ENCODE measurements around the gene DNAJB8. TPM values are rescaled to one million over a fixed set of nuclear protein-coding genes. Genes with fewer than 3 reads are reported as not detected.

The DNAJB8 gene
- total RNA-seq, 1 experiment from 2014 or later: not detected

DNA sequence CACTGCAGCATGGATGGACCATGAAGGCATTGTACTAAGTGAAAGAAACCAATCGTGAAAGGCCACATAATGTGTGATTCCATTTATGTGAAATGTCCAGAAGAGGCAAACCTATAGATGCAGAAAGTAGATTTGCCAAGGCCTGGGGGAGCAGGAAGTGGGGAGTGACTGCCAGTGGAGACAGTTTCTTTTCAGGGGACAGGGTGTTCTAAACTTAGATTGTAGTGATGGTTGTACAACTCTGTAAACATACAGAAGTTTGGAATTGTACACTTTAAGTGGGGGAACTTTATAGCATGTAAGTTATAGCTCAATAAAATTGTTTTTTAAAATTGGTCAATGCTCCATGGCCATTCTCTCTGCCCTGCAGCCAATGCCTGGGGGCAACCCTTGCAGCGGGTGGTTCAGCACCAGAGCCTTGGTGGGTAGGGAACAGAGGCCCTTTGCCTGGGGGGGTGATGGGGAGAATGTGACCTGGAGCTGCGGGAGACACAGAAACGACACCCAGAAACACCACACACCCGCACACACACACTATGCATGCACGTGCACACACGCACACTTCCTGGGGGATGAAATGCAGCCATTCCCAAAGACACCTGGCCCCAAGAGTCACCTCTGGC, 43.1 kb downstream of the DNAJB8 start:
- Histone ChIP-seq H3K27ac (ENCODE audit: low read length) (no peak overlapping the region), H3K9me2 (replicated peaks; ENCODE audit: insufficient read depth, low read length) (no peaks in the 10 kb centered on the region), H3K4me1 (ENCODE audit: low read length) (0 out of 2 replicates have a peak, but pooled peaks cover 3% of the 10 kb centered on the region), H3K27me3 (ENCODE audit: low read length) (no peaks in the 10 kb centered on the region), H3K79me2 (ENCODE audit: low read length) (no peaks in the 10 kb centered on the region), H3K9ac (ENCODE audit: low read length) (no peak overlapping the region), H3K9me3 (ENCODE audit: low read length) (no peaks in the 10 kb centered on the region), H2AFZ (ENCODE audit: low read length) (no peak overlapping the region), H3K4me2 (ENCODE audit: low read depth, low read length, poor library complexity, severe bottlenecking) (no peak overlapping the region), H3K4me3 (ENCODE audit: low read length) (no peak overlapping the region), H4K20me1 (ENCODE audit: insufficient read depth, low read depth, low read length) (0 out of 2 replicates have a peak, but pooled peaks cover 4% of the 10 kb centered on the region), H3K36me3 (ENCODE audit: insufficient read depth, low read length) (no peaks in the 10 kb centered on the region)
- no peak for DNase-seq

DNA sequence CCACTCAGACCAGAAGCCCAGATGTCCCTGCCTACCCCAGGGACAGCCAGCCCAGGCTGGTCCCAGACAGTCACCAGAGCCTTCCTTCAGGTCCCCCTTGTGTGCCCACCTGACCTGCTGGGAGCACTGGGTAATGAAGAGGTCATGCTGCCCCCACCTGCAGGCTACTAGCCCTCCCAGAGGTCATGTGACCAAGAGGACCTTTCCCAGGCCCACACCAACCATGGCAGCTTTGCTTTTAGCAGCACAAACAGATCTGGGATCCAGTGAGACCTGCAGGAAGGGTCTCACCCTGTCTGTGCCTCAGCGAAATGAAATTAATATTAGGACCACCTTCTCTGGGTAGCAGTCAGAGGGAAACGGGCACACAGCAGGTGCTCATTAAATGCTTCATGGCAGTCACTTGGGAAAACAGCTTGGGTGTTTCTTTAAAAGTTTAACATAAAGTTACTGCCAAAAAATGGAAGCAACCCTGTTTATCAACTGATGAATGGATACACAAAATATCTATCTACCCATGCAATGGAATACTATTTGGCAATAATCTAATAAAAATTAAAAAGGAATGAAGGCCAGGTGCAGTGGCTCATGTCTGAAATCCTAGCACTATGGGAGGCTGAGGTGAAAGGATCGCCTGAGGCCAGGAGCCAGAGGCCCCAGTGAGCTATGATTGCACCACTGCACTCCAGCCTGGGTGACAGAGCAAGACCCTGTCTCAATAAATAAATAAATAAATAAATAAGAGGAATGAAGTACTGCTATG, 43.7 kb downstream of the DNAJB8 start:
- Histone ChIP-seq H3K4me2 (ENCODE audit: low read depth, low read length, poor library complexity, severe bottlenecking) (no peak overlapping the region), H3K4me1 (ENCODE audit: low read length) (0 out of 2 replicates have a peak, but pooled peaks cover 3% of the 10 kb centered on the region), H4K20me1 (ENCODE audit: insufficient read depth, low read depth, low read length) (0 out of 2 replicates have a peak, but pooled peaks cover 4% of the 10 kb centered on the region), H3K79me2 (ENCODE audit: low read length) (no peaks in the 10 kb centered on the region), H3K9me3 (ENCODE audit: low read length) (no peaks in the 10 kb centered on the region), H3K4me3 (ENCODE audit: low read length) (no peak overlapping the region), H3K9ac (ENCODE audit: low read length) (no peak overlapping the region), H3K27me3 (ENCODE audit: low read length) (no peaks in the 10 kb centered on the region), H3K9me2 (replicated peaks; ENCODE audit: insufficient read depth, low read length) (no peaks in the 10 kb centered on the region), H2AFZ (ENCODE audit: low read length) (no peak overlapping the region), H3K36me3 (ENCODE audit: insufficient read depth, low read length) (no peaks in the 10 kb centered on the region), H3K27ac (ENCODE audit: low read length) (no peak overlapping the region)
- DNase-seq: no peak

GRCh38 chr3:128421966-128422365, 44.7 kb downstream of the DNAJB8 start:
- Histone ChIP-seq H3K27ac (ENCODE audit: low read length) (no peak overlapping the region), H2AFZ (ENCODE audit: low read length) (no peak overlapping the region), H3K27me3 (ENCODE audit: low read length) (no peaks in the 10 kb centered on the region), H3K4me1 (ENCODE audit: low read length) (0 out of 2 replicates have a peak, but pooled peaks cover 3% of the 10 kb centered on the region), H3K9ac (ENCODE audit: low read length) (no peak overlapping the region), H3K4me2 (ENCODE audit: low read depth, low read length, poor library complexity, severe bottlenecking) (no peak overlapping the region), H3K9me2 (replicated peaks; ENCODE audit: insufficient read depth, low read length) (no peaks in the 10 kb centered on the region), H3K9me3 (ENCODE audit: low read length) (no peaks in the 10 kb centered on the region), H3K36me3 (ENCODE audit: insufficient read depth, low read length) (no peaks in the 10 kb centered on the region), H4K20me1 (ENCODE audit: insufficient read depth, low read depth, low read length) (no peaks in the 10 kb centered on the region), H3K79me2 (ENCODE audit: low read length) (no peaks in the 10 kb centered on the region), H3K4me3 (ENCODE audit: low read length) (no peak overlapping the region)
- no peak for DNase-seq

GRCh38 chr3:128421439-128421836, 45.3 kb downstream of the DNAJB8 start:
- Histone ChIP-seq H3K9me3 (ENCODE audit: low read length) (no peaks in the 10 kb centered on the region), H2AFZ (ENCODE audit: low read length) (no peak overlapping the region), H3K9me2 (replicated peaks; ENCODE audit: insufficient read depth, low read length) (no peaks in the 10 kb centered on the region), H3K36me3 (ENCODE audit: insufficient read depth, low read length) (no peaks in the 10 kb centered on the region), H3K79me2 (ENCODE audit: low read length) (no peaks in the 10 kb centered on the region), H3K9ac (ENCODE audit: low read length) (no peak overlapping the region), H3K27me3 (ENCODE audit: low read length) (no peaks in the 10 kb centered on the region), H4K20me1 (ENCODE audit: insufficient read depth, low read depth, low read length) (no peaks in the 10 kb centered on the region), H3K4me2 (ENCODE audit: low read depth, low read length, poor library complexity, severe bottlenecking) (no peak overlapping the region), H3K4me1 (ENCODE audit: low read length) (0 out of 2 replicates have a peak, but pooled peaks cover under 1% of the 10 kb centered on the region), H3K4me3 (ENCODE audit: low read length) (no peak overlapping the region), H3K27ac (ENCODE audit: low read length) (no peak overlapping the region)
- no peak for DNase-seq

- DNase-seq: no peak
- Histone ChIP-seq H3K27me3 (ENCODE audit: low read length) (no peaks in the 10 kb centered on the region), H4K20me1 (ENCODE audit: insufficient read depth, low read depth, low read length) (0 out of 2 replicates have a peak, but pooled peaks cover 1% of the 10 kb centered on the region), H3K4me2 (ENCODE audit: low read depth, low read length, poor library complexity, severe bottlenecking) (no peak overlapping the region), H3K36me3 (ENCODE audit: insufficient read depth, low read length) (no peaks in the 10 kb centered on the region), H3K79me2 (ENCODE audit: low read length) (no peaks in the 10 kb centered on the region), H3K4me1 (ENCODE audit: low read length) (no peaks in the 10 kb centered on the region), H3K27ac (ENCODE audit: low read length) (no peak overlapping the region), H3K9me2 (replicated peaks; ENCODE audit: insufficient read depth, low read length) (no peaks in the 10 kb centered on the region), H2AFZ (ENCODE audit: low read length) (no peak overlapping the region), H3K9me3 (ENCODE audit: low read length) (no peaks in the 10 kb centered on the region), H3K4me3 (ENCODE audit: low read length) (no peak overlapping the region), H3K9ac (ENCODE audit: low read length) (no peak overlapping the region)
These were observed 45.8 kb downstream of the DNAJB8 start for GRCh38 chr3:128420720-128421438.

DNA sequence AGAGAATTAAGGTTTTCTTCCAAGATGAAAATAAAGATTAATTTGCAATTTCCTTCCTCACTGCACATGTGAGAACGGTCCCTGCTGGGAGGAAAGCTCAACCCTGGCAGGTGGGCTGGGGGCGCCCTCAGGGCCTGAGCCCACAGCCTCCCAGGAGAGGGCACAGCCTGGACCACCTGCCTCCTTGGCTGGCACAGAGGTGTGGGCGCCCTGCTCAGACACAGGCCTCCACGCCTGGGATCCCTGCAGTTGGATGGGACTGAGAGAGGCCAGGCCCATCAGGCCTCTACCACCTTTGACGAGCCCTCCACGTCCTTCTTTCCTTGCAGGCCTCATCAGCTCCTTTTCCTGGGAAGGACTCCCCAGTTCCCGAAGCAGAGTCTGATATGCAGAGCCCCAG, 46.4 kb downstream of the DNAJB8 start:
- Histone ChIP-seq H3K36me3 (ENCODE audit: insufficient read depth, low read length) (no peaks in the 10 kb centered on the region), H3K79me2 (ENCODE audit: low read length) (no peaks in the 10 kb centered on the region), H3K27ac (ENCODE audit: low read length) (no peak overlapping the region), H3K9me3 (ENCODE audit: low read length) (no peaks in the 10 kb centered on the region), H3K9ac (ENCODE audit: low read length) (no peak overlapping the region), H2AFZ (ENCODE audit: low read length) (no peak overlapping the region), H3K4me1 (ENCODE audit: low read length) (no peaks in the 10 kb centered on the region), H4K20me1 (ENCODE audit: insufficient read depth, low read depth, low read length) (0 out of 2 replicates have a peak, but pooled peaks cover 4% of the 10 kb centered on the region), H3K4me3 (ENCODE audit: low read length) (no peak overlapping the region), H3K9me2 (replicated peaks; ENCODE audit: insufficient read depth, low read length) (no peaks in the 10 kb centered on the region), H3K27me3 (ENCODE audit: low read length) (no peaks in the 10 kb centered on the region), H3K4me2 (ENCODE audit: low read depth, low read length, poor library complexity, severe bottlenecking) (no peak overlapping the region)
- no peak for DNase-seq

GRCh38 chr3:128419311-128419710, 47.4 kb downstream of the DNAJB8 start:
- Histone ChIP-seq H4K20me1 (ENCODE audit: insufficient read depth, low read depth, low read length) (0 out of 2 replicates have a peak, but pooled peaks cover 4% of the 10 kb centered on the region), H2AFZ (ENCODE audit: low read length) (no peak overlapping the region), H3K9ac (ENCODE audit: low read length) (no peak overlapping the region), H3K9me2 (replicated peaks; ENCODE audit: insufficient read depth, low read length) (no peaks in the 10 kb centered on the region), H3K4me3 (ENCODE audit: low read length) (no peak overlapping the region), H3K9me3 (ENCODE audit: low read length) (no peaks in the 10 kb centered on the region), H3K4me2 (ENCODE audit: low read depth, low read length, poor library complexity, severe bottlenecking) (no peak overlapping the region), H3K27me3 (ENCODE audit: low read length) (no peaks in the 10 kb centered on the region), H3K79me2 (ENCODE audit: low read length) (no peaks in the 10 kb centered on the region), H3K4me1 (ENCODE audit: low read length) (no peaks in the 10 kb centered on the region), H3K27ac (ENCODE audit: low read length) (no peak overlapping the region), H3K36me3 (ENCODE audit: insufficient read depth, low read length) (no peaks in the 10 kb centered on the region)
- DNase-seq: no peak

GRCh38 chr3:128418900-128419299, 47.8 kb downstream of the DNAJB8 start:
- H3K27ac ChIP-seq (ENCODE audit: low read length): no peak overlapping the region
- no peak for DNase-seq
- no peaks in the 10 kb centered on the region for H3K4me1 ChIP-seq (ENCODE audit: low read length)
- no peak overlapping the region for H3K9ac ChIP-seq (ENCODE audit: low read length)
- no peaks in the 10 kb centered on the region for H3K79me2 ChIP-seq (ENCODE audit: low read length)
- 0 out of 2 replicates have a peak, but pooled peaks cover 4% of the 10 kb centered on the region for H4K20me1 ChIP-seq (ENCODE audit: insufficient read depth, low read depth, low read length)
- no peaks in the 10 kb centered on the region for H3K9me2 ChIP-seq (replicated peaks; ENCODE audit: insufficient read depth, low read length)
- no peaks in the 10 kb centered on the region for H3K36me3 ChIP-seq (ENCODE audit: insufficient read depth, low read length)
- H3K4me3 ChIP-seq (ENCODE audit: low read length): no peak overlapping the region
- no peaks in the 10 kb centered on the region for H3K27me3 ChIP-seq (ENCODE audit: low read length)
- H3K4me2 ChIP-seq (ENCODE audit: low read depth, low read length, poor library complexity, severe bottlenecking): no peak overlapping the region
- H2AFZ ChIP-seq (ENCODE audit: low read length): no peak overlapping the region
- H3K9me3 ChIP-seq (ENCODE audit: low read length): no peaks in the 10 kb centered on the region
